HepG2 (cell line): ENCODE results near the gene MDFI. TPM values are rescaled to one million over a fixed set of nuclear protein-coding genes. Genes with fewer than 3 reads are reported as not detected.

Experiments
- ATAC-seq: fragments of 200-7000 bp; cut with Tn5 transposase; 3 replicates; pipeline ENCODE4 v1.9.1; 2020; ENCODE audit warnings: mild to moderate bottlenecking, moderate library complexity
- BruUV-seq: library from RNA; stranded (reverse); fragments of 400-500 nt; replicated peaks from 2 replicates; lab custom pipeline; 2021; lab: Mats Ljungman, UMichigan
- CTCF ChIA-PET: fragments of 300-600 bp; formaldehyde crosslinking; extraction: SDS; loops from one replicate; lab custom pipeline; 2021; ENCODE audit warnings: low total read pairs, inconsistent platforms, low intra/inter-chr PET ratio; lab: Yijun Ruan, JAX
- POLR2A ChIA-PET: fragments of 350-600 bp; sonication (Branson Sonifier 250); formaldehyde crosslinking; loops from one replicate; lab custom pipeline; 2020; ENCODE audit warnings: antibody characterized with exemption, inconsistent platforms; lab: Yijun Ruan, JAX
- DNase-seq: peaks from one replicate; pipeline ENCODE4 v3.0.0-alpha.2; 2015; ENCODE audit warnings: low spot score
- FAIRE-seq: peaks from 3 replicates; lab custom pipeline; 2011; peaks lifted over from hg19 to GRCh38; lab: Jason Lieb, UNC
- H2AFZ ChIP-seq: one replicate; pipeline ENCODE4 v1.6.1; 2011; ENCODE audit warnings: low read length, inconsistent platforms
- H3K27ac ChIP-seq: fragments of 300-600 bp; 3 replicates; pipeline ENCODE4 v1.8.0; 2011; ENCODE audit warnings: mixed run types, mild to moderate bottlenecking, mixed read lengths, low read length, inconsistent platforms; ENCODE audit not compliant: insufficient read depth; ENCODE audit errors: extremely low read length
- H3K27me3 ChIP-seq, 2 experiments: fragments of 200-600 bp in 1 of 2; 2 replicates in 1 of 2; 3 replicates in 1 of 2; pipeline versions ENCODE4 v1.6.0 to v1.8.0; 2011; ENCODE audit warnings: low read length in 2 of 2, mild to moderate bottlenecking in 2 of 2, moderate library complexity in 2 of 2, inconsistent platforms in 1 of 2; ENCODE audit not compliant: insufficient read depth in 2 of 2, control insufficient read depth in 1 of 2
- H3K36me3 ChIP-seq, 2 experiments: fragments of 200-600 bp in 1 of 2; replicated peaks in 1 of 2; 2 replicates in 1 of 2; 3 replicates in 1 of 2; pipeline versions ENCODE4 v1.5.1 to v1.8.0; 2011; ENCODE audit warnings: low read length in 2 of 2, inconsistent platforms in 1 of 2; ENCODE audit not compliant: insufficient read depth in 2 of 2, control insufficient read depth in 1 of 2
- H3K4me1 ChIP-seq: 2 replicates; pipeline ENCODE4 v1.5.1; 2012; ENCODE audit warnings: low read length, inconsistent platforms; ENCODE audit not compliant: insufficient read depth
- H3K4me2 ChIP-seq: 2 replicates; pipeline ENCODE4 v1.6.0; 2011; ENCODE audit warnings: low read depth, low read length, inconsistent platforms
- H3K4me3 ChIP-seq, 3 experiments: fragments of 200-600 bp in 1 of 3; sonication (generic), shearing (Covaris generic) in 1 of 3; replicated peaks in 1 of 3; 2 replicates each; pipeline ENCODE4 v1.5.1; 2011 to 2016; ENCODE audit warnings: low read length in 3 of 3, inconsistent platforms in 2 of 3, low read depth in 2 of 3, mild to moderate bottlenecking in 2 of 3, control low read depth in 1 of 3, mixed read lengths in 1 of 3; ENCODE audit not compliant: insufficient read depth in 1 of 3
- H3K79me2 ChIP-seq: one replicate; pipeline ENCODE4 v1.6.1; 2011; ENCODE audit warnings: low read length, inconsistent platforms; ENCODE audit not compliant: insufficient read depth
- H3K9ac ChIP-seq: 2 replicates; pipeline ENCODE4 v1.6.0; 2011; ENCODE audit warnings: mild to moderate bottlenecking, low read depth, low read length, inconsistent platforms; ENCODE audit not compliant: insufficient read depth
- H3K9me3 ChIP-seq: 2 replicates; pipeline ENCODE4 v1.5.1; 2012; ENCODE audit warnings: mild to moderate bottlenecking, low read length
- H4K20me1 ChIP-seq: 2 replicates; pipeline ENCODE4 v1.6.0; 2011; ENCODE audit warnings: inconsistent platforms, mild to moderate bottlenecking, low read length, moderate library complexity; ENCODE audit not compliant: insufficient read depth
- HIVEP1 ChIP-seq: sonication (generic); formaldehyde crosslinking; IDR thresholded peaks from 2 replicates; pipeline ENCODE4 v1.4.0; 2020; ENCODE audit warnings: mild to moderate bottlenecking, missing genetic modification reagents
- KLF11 ChIP-seq: IDR thresholded peaks from 2 replicates; pipeline ENCODE4 v1.6.1; 2016; ENCODE audit warnings: missing compliant biosample characterization
- NCOA1 ChIP-seq: sonication (generic); formaldehyde crosslinking; IDR thresholded peaks from 2 replicates; pipeline ENCODE4 v1.9.0; 2021; ENCODE audit warnings: missing genetic modification reagents
- NRL ChIP-seq: sonication (generic); formaldehyde crosslinking; IDR thresholded peaks from 2 replicates; pipeline ENCODE4 v1.5.0; 2020; ENCODE audit warnings: missing genetic modification reagents, mild to moderate bottlenecking, moderate library complexity, borderline replicate concordance
- POLR2AphosphoS2 ChIP-seq: IDR thresholded peaks from 2 replicates; pipeline ENCODE4 v1.6.1; 2011; ENCODE audit warnings: low read depth, low read length, improper control_type of control experiment
- SOX6 ChIP-seq, 2 experiments: fragments of 450-650 bp in 1 of 2; sonication (generic) in 1 of 2; formaldehyde crosslinking in 1 of 2; IDR thresholded peaks; 2 replicates each; pipeline versions ENCODE4 v1.4.0 to v1.6.1; 2017 to 2020; ENCODE audit warnings: antibody characterized with exemption in 1 of 2, mild to moderate bottlenecking in 1 of 2, missing genetic modification reagents in 1 of 2
- SRSF1 ChIP-seq: fragments of 200-400 bp; formaldehyde crosslinking; optimal IDR thresholded peaks from 2 replicates; pipeline ENCODE3; 2017; ENCODE audit warnings: mild to moderate bottlenecking, low read depth, low read length, moderate library complexity
- XRCC5 ChIP-seq: fragments of 200-400 bp; formaldehyde crosslinking; optimal IDR thresholded peaks from 2 replicates; pipeline ENCODE3; 2017; ENCODE audit warnings: mild to moderate bottlenecking, low read length
- ZBTB20 ChIP-seq: sonication (generic); formaldehyde crosslinking; IDR thresholded peaks from 2 replicates; pipeline ENCODE4 v1.8.1; 2023; ENCODE audit warnings: missing genetic modification reagents, low read depth, mild to moderate bottlenecking, borderline replicate concordance
- ZIK1 ChIP-seq: sonication (generic); formaldehyde crosslinking; IDR thresholded peaks from 2 replicates; pipeline ENCODE4 v1.5.0; 2020; ENCODE audit warnings: mild to moderate bottlenecking, low read depth, missing genetic modification reagents, borderline replicate concordance
- ZNF367 ChIP-seq: sonication (generic); formaldehyde crosslinking; IDR thresholded peaks from 2 replicates; pipeline ENCODE4 v1.4.0; 2020; ENCODE audit warnings: missing genetic modification reagents, borderline replicate concordance
- ZSCAN25 ChIP-seq: sonication (generic); formaldehyde crosslinking; IDR thresholded peaks from 2 replicates; pipeline ENCODE4 v1.8.0; 2022; ENCODE audit warnings: mild to moderate bottlenecking, missing genetic modification reagents
- WGBS: methylation state at CpG from one replicate; pipeline ENCODE4 v1.1.6; 2017; ENCODE audit warnings: low lambda C conversion rate; 5-methylcytosine and 5-hydroxymethylcytosine counted together
- in situ Hi-C: cut with HindIII; loops from 2 replicates; pipeline ENCODE4 v1.10.0; 2017; ENCODE audit warnings: low pct_unique_long_range_greater_than_20kb; ENCODE audit not compliant: extremely low pct_ligation_motif_present
- intact Hi-C: fragments of 100-400 bp; cut with micrococcal nuclease; formaldehyde crosslinking; loops from one replicate; pipeline ENCODE4 v1.10.0; 2022; ENCODE audit not compliant: unreplicated experiment
- polyA plus RNA-seq, 8 experiments: library from polyadenylated mRNA; depleted of rRNA in 3 of 8; stranded (reverse) in 7 of 8; unstranded in 1 of 8; fragments of >200 nt; fragmentation: Illumina TruSeq in 4 of 8; extraction: Trizol in 4 of 8; gene quantifications; 2 replicates each; pipeline versions ENCODE4 v1.2.1 to v1.2.3, GENCODE V29; 2011 to 2016; ENCODE audit warnings: low read depth in 4 of 8, missing spikeins in 1 of 8, mixed read lengths in 1 of 8; ENCODE audit not compliant: insufficient read depth in 1 of 8
- total RNA-seq, 5 experiments: library from RNA; depleted of rRNA; stranded (reverse); fragments of >200 nt; fragmentation: Illumina TruSeq; extraction: Trizol; gene quantifications; 2 replicates each; pipeline ENCODE4 v1.2.3, GENCODE V29; 2016; ENCODE audit warnings: low read depth in 1 of 5
- TF ChIP-seq, protein P1 (sequence below): sonication (generic); formaldehyde crosslinking; IDR thresholded peaks from 2 replicates; pipeline ENCODE4 v1.8.1; 2023; ENCODE audit warnings: mild to moderate bottlenecking, missing genetic modification reagents, borderline replicate concordance

The MDFI gene
- total and polyA plus RNA-seq, 2 of the 13 experiments (the other 11 are each of a cell fraction or from before 2014, with no cell fraction given): 0.28 TPM; not detected in 1

DNA sequence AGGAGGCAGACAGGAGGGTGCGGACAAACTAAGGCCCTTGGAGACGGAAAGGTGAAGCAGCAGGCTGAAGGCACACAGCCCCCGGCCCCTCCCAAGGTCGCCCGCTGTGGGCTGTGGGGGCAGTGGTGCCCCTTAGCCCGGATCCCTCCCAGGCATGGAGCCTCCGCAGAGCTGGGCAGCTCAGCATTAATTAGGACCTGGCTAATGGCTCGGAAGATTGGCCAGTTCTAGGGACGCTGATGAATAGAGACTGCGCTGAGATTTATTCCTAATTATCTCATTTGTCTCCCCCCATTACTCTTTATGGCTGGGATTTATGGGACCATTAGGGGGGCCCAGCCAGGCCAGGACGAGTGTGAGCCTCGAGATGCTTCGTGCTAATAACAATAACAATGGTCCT is 20.4 kb downstream of the MDFI start:
- Histone ChIP-seq H3K9ac (no peak overlapping the region), H3K4me1 (peaks cover 31% of the 10 kb centered on the region), H3K27ac (no peak overlapping the region), H3K9me3 (no peaks in the 10 kb centered on the region), H4K20me1 (no peaks in the 10 kb centered on the region), H3K36me3 (no peaks in the 10 kb centered on the region), H3K79me2 (no peaks in the 10 kb centered on the region), H2AFZ (no peak overlapping the region), H3K4me2 (no peak overlapping the region), H3K4me3 (no peak overlapping the region), H3K27me3 (peaks cover 2 to 67% of the 10 kb centered on the region in 2 experiments; a peak in 4 of 5 replicates)
- intact Hi-C loops: no loop called here
- ChIA-PET CTCF (no interaction called here), POLR2A (no interaction called here)
- no TSS peak for BruUV-seq
- FAIRE-seq (no peak), DNase-seq (no peak), ATAC-seq (no peak)
- TF ChIP-seq ZSCAN25 (CRISPR knock-in tag) (no peak), ZNF367 (CRISPR knock-in tag) (no peak), ZIK1 (CRISPR knock-in tag) (no peak), SRSF1 (no peak), ZBTB20 (CRISPR knock-in tag) (no peak), HIVEP1 (CRISPR knock-in tag) (no peak), XRCC5 (no peak), SOX6 (IDR thresholded peaks at IDR 0.05) (no peak), SOX6 (CRISPR knock-in tag; IDR thresholded peaks at IDR 0.05) (no peak), POLR2AphosphoS2 (no peak), KLF11 (CRISPR knock-in tag) (no peak), NRL (CRISPR knock-in tag) (no peak), NCOA1 (CRISPR knock-in tag) (no peak)
- TF ChIP-seq, protein P1, sequence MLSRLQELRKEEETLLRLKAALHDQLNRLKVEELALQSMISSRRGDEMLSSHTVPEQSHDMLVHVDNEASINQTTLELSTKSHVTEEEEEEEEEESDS: no peak
- in situ Hi-C loops: no loop called here
- WGBS: 51% methylated on average over 13 of the region's 13 CpGs
